Fibroblast of pulmonary artery (primary cell): ENCODE data around the gene C19orf47.
"Not testable (repeated sequence)": the region's sequence is repeated elsewhere in the genome, so short reads cannot be mapped to it uniquely, and the experiment has no call there.

Experiments
- DNase-seq: peaks from one replicate; pipeline ENCODE4 v3.0.0-alpha.2; 2010; ENCODE audit warnings: low read depth
- H3K4me3 ChIP-seq: replicated peaks from 2 replicates; pipeline ENCODE4 v1.5.1; 2011; ENCODE audit warnings: low read depth, mild to moderate bottlenecking, control low read depth, low read length, moderate library complexity
- CTCF ChIP-seq: IDR thresholded peaks from 2 replicates; pipeline ENCODE4 v1.5.1; 2011; ENCODE audit warnings: mild to moderate bottlenecking, control low read depth, low read length, inconsistent platforms; ENCODE audit errors: missing control alignments

C19orf47 gene

GRCh38 chr19:40376286-40376862, 28.2 kb upstream of the C19orf47 start:
- no peak for TF ChIP-seq CTCF
- no peak for DNase-seq

GRCh38 chr19:40374084-40374483, 25.9 kb upstream of the C19orf47 start:
- no peak for DNase-seq
- no peak for TF ChIP-seq CTCF
- no peak overlapping the region for H3K4me3 ChIP-seq

More at GRCh38 chr19:40376286-40376862, 28.2 kb upstream of the C19orf47 start:
- H3K4me3 ChIP-seq: no peak overlapping the region

- DNase-seq: no peak
- H3K4me3 ChIP-seq: no peak overlapping the region
- no peak for TF ChIP-seq CTCF
Observed at GRCh38 chr19:40371802-40372122, 23.6 kb upstream of the C19orf47 start.

- no peak overlapping the region for H3K4me3 ChIP-seq
- DNase-seq: no peak
- TF ChIP-seq CTCF: no peak
Observed at GRCh38 chr19:40370997-40371801, 23.0 kb upstream of the C19orf47 start.

- DNase-seq, H3K4me3 ChIP-seq: not testable (repeated sequence)
Observed at GRCh38 chr19:40370253-40370652, 22.1 kb upstream of the C19orf47 start.

GRCh38 chr19:40369797-40370196, 21.6 kb upstream of the C19orf47 start:
- no peak overlapping the region for H3K4me3 ChIP-seq
- TF ChIP-seq CTCF: no peak
- DNase-seq: no peak

GRCh38 chr19:40367577-40368434, 19.6 kb upstream of the C19orf47 start:
- no peak for DNase-seq
- no peak overlapping the region for H3K4me3 ChIP-seq
- TF ChIP-seq CTCF: no peak
